K562 (cell line): ENCODE measurements around the gene CFD. TPM values are rescaled to one million over a fixed set of nuclear protein-coding genes. Genes with fewer than 3 reads are reported as not detected.

Experiments
- CHCHD3 ChIP-seq: fragments of 250-450 bp; sonication (Bioruptor Pico); IDR thresholded peaks from 2 replicates; pipeline ENCODE4 v2.1.2; 2022; ENCODE audit warnings: mild to moderate bottlenecking
- CREM ChIP-seq: IDR thresholded peaks from 2 replicates; pipeline ENCODE4 v1.6.1; 2014; ENCODE audit warnings: antibody characterized with exemption, low read depth
- EGR1 ChIP-seq: fragments of 450-650 bp; conservative IDR thresholded peaks from 2 replicates; pipeline ENCODE4 v1.6.1; 2017; ENCODE audit warnings: mild to moderate bottlenecking
- EHMT2 ChIP-seq: fragments of 450-650 bp; IDR thresholded peaks from 2 replicates; pipeline ENCODE4 v1.6.1; 2018; ENCODE audit warnings: antibody characterized with exemption
- FOXJ2 ChIP-seq: fragments of 200-800 bp; sonication (Bioruptor generic); IDR thresholded peaks from 2 replicates; pipeline ENCODE4 v1.6.1; 2016; ENCODE audit warnings: missing genetic modification characterization, missing compliant biosample characterization
- HDGF ChIP-seq: fragments of 450-650 bp; IDR thresholded peaks from 2 replicates; pipeline ENCODE4 v1.6.1; 2016
- HMGN3 ChIP-seq: IDR thresholded peaks from 2 replicates; pipeline ENCODE4 v1.6.1; 2011; ENCODE audit warnings: borderline replicate concordance, low read depth, mild to moderate bottlenecking, mixed read lengths, low read length; ENCODE audit not compliant: insufficient read length; ENCODE audit errors: extremely low read depth
- MAFG ChIP-seq: fragments of 450-650 bp; conservative IDR thresholded peaks from 2 replicates; pipeline ENCODE4 v1.6.1; 2016; ENCODE audit warnings: missing genetic modification characterization, missing compliant biosample characterization
- MEIS2 ChIP-seq: fragments of 450-650 bp; IDR thresholded peaks from 2 replicates; pipeline ENCODE4 v1.6.1; 2014; ENCODE audit warnings: mild to moderate bottlenecking; ENCODE audit not compliant: partially characterized antibody
- NUFIP1 ChIP-seq: fragments of 450-650 bp; IDR thresholded peaks from 2 replicates; pipeline ENCODE4 v1.6.1; 2018; ENCODE audit not compliant: partially characterized antibody
- POLR3A ChIP-seq: IDR thresholded peaks from 2 replicates; pipeline ENCODE4 v1.6.1; 2011; ENCODE audit warnings: borderline replicate concordance, mild to moderate bottlenecking, moderate library complexity; ENCODE audit not compliant: insufficient read length, insufficient read depth; ENCODE audit errors: extremely low read depth
- STAT5A ChIP-seq: IDR thresholded peaks from 2 replicates; pipeline ENCODE4 v1.6.1; 2012; ENCODE audit warnings: low read length, inconsistent platforms, borderline replicate concordance
- TAF1 ChIP-seq: IDR thresholded peaks from 2 replicates; pipeline ENCODE4 v1.6.1; 2011; ENCODE audit warnings: mild to moderate bottlenecking, low read length, moderate library complexity; ENCODE audit not compliant: insufficient read depth, control insufficient read depth, severe bottlenecking; ENCODE audit errors: extremely low read depth
- ZKSCAN3 ChIP-seq: fragments of 250-450 bp; sonication (Bioruptor Pico); IDR thresholded peaks from 2 replicates; pipeline ENCODE4 v1.4.0; 2020
- ZNF507 ChIP-seq: conservative IDR thresholded peaks from 2 replicates; pipeline ENCODE4 v1.6.1; 2017; ENCODE audit warnings: missing genetic modification characterization, missing compliant biosample characterization
- ZNF589 ChIP-seq: fragments of 200-800 bp; sonication (Bioruptor generic); IDR thresholded peaks from 2 replicates; pipeline ENCODE4 v1.6.1; 2016; ENCODE audit warnings: low read depth, missing genetic modification characterization, missing compliant biosample characterization
- polyA plus RNA-seq, 8 experiments: library from polyadenylated mRNA; depleted of rRNA in 4 of 8; stranded (reverse) in 5 of 8; unstranded in 3 of 8; fragments of >200 nt; fragmentation: Nextera tagmentation in 2 of 8; fragmentation: Illumina TruSeq in 1 of 8; extraction: Ambion mirVana in 2 of 8; extraction: Trizol in 1 of 8; gene quantifications; 2 replicates each; pipeline versions ENCODE4 v1.2.1 to v1.2.3, GENCODE V29; 2011 to 2014; ENCODE audit warnings: inconsistent platforms in 1 of 8, missing spikeins in 1 of 8
- total RNA-seq, 7 experiments: library from RNA; depleted of rRNA in 6 of 7; stranded (reverse); fragments of >200 nt in 6 of 7; fragmentation: Illumina TruSeq in 2 of 7; extraction: Trizol in 2 of 7; gene quantifications; 2 replicates each; pipeline versions ENCODE4 v1.2.1 to v1.2.3, GENCODE V29; 2011 to 2021; ENCODE audit warnings: low replicate concordance in 1 of 7
- TF ChIP-seq, protein P1 (sequence below): sonication (generic); formaldehyde crosslinking; IDR thresholded peaks from 2 replicates; pipeline ENCODE4 v1.8.1; 2023; ENCODE audit warnings: mild to moderate bottlenecking, missing genetic modification reagents
- TF ChIP-seq, protein P2 (sequence below): sonication (generic); formaldehyde crosslinking; IDR thresholded peaks from 2 replicates; pipeline ENCODE4 v1.5.0; 2020; ENCODE audit warnings: missing genetic modification reagents
- TF ChIP-seq, protein P3 (sequence below): fragments of 450-650 bp; formaldehyde crosslinking; conservative IDR thresholded peaks from 2 replicates; pipeline ENCODE4 v1.4.0; 2022; ENCODE audit warnings: mild to moderate bottlenecking, missing genetic modification characterization
- TF ChIP-seq, protein P4 (sequence below), 3 experiments: fragments of 200-800 bp in 1 of 3; sonication (Bioruptor generic) in 1 of 3; sonication (generic) in 1 of 3; formaldehyde crosslinking in 1 of 3; IDR thresholded peaks; 2 replicates each; pipeline versions ENCODE4 v1.6.1 to v1.8.0; 2016 to 2022; ENCODE audit warnings: mild to moderate bottlenecking in 2 of 3, missing compliant biosample characterization in 2 of 3, missing genetic modification characterization in 2 of 3, missing genetic modification reagents in 1 of 3
- TF ChIP-seq, protein P5 (sequence below): fragments of 250-450 bp; sonication (Bioruptor Pico); IDR thresholded peaks from 2 replicates; pipeline ENCODE4 v1.5.1; 2021; ENCODE audit warnings: mild to moderate bottlenecking

Gene CFD
- total and polyA plus RNA-seq, 9 of the 15 experiments (the other 6 are each of a cell fraction or from before 2014, with no cell fraction given), result 0.52 to 59.4 (median 7.6) TPM

DNA sequence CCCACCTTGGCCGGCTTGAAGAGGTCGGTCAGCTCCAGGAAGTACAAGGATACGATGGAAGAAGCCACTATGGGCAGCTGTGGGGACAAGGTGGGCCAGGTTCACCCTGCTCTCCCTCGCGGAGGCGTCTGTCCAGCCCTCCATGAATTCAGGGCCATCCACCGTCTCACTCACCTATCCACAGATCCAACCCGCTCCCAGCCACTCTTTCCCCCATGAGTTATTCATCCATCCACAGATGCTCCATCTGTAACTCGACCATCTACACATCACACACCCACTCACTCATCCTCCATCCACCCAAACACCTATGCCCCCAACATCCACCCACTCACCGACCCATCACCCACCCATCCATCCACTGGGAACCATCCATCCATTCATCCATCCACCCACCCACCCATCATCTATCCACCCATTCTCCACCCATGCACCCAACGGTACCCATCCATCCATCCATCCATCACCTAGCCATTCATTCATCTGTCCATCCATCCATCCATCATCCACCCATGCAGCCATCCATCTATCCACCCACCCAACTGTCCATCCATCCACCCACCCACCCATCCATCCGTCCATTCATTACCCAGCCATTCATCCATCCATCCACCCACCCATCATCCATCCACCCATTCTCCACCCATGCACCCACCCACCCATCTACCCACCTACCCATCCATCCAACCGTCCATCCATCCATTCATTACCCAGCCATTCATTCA lies 43.5 kb upstream of the CFD start (continued):
- TF ChIP-seq, protein P1, sequence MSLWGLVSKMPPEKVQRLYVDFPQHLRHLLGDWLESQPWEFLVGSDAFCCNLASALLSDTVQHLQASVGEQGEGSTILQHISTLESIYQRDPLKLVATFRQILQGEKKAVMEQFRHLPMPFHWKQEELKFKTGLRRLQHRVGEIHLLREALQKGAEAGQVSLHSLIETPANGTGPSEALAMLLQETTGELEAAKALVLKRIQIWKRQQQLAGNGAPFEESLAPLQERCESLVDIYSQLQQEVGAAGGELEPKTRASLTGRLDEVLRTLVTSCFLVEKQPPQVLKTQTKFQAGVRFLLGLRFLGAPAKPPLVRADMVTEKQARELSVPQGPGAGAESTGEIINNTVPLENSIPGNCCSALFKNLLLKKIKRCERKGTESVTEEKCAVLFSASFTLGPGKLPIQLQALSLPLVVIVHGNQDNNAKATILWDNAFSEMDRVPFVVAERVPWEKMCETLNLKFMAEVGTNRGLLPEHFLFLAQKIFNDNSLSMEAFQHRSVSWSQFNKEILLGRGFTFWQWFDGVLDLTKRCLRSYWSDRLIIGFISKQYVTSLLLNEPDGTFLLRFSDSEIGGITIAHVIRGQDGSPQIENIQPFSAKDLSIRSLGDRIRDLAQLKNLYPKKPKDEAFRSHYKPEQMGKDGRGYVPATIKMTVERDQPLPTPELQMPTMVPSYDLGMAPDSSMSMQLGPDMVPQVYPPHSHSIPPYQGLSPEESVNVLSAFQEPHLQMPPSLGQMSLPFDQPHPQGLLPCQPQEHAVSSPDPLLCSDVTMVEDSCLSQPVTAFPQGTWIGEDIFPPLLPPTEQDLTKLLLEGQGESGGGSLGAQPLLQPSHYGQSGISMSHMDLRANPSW, result no peak
- TF ChIP-seq, protein P2, sequence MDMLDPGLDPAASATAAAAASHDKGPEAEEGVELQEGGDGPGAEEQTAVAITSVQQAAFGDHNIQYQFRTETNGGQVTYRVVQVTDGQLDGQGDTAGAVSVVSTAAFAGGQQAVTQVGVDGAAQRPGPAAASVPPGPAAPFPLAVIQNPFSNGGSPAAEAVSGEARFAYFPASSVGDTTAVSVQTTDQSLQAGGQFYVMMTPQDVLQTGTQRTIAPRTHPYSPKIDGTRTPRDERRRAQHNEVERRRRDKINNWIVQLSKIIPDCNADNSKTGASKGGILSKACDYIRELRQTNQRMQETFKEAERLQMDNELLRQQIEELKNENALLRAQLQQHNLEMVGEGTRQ, result no peak
- TF ChIP-seq NUFIP1 (no peak), EGR1 (peak; percentile 73), EHMT2 (peak; percentile 43; the same call in 1 of the 2 replicates), MAFG (tag) (no peak), ZNF507 (no peak), FOXJ2 (no peak), STAT5A (peak; percentile 5; the same call in 1 of the 2 replicates), TAF1 (no peak), ZNF589 (CRISPR knock-in tag) (no peak), MEIS2 (no peak), HDGF (no peak), CHCHD3 (CRISPR knock-in tag) (no peak), ZKSCAN3 (CRISPR knock-in tag) (no peak), CREM (no peak), POLR3A (no peak), HMGN3 (no peak)
- TF ChIP-seq, protein P3, sequence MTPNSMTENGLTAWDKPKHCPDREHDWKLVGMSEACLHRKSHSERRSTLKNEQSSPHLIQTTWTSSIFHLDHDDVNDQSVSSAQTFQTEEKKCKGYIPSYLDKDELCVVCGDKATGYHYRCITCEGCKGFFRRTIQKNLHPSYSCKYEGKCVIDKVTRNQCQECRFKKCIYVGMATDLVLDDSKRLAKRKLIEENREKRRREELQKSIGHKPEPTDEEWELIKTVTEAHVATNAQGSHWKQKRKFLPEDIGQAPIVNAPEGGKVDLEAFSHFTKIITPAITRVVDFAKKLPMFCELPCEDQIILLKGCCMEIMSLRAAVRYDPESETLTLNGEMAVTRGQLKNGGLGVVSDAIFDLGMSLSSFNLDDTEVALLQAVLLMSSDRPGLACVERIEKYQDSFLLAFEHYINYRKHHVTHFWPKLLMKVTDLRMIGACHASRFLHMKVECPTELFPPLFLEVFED, result peak; percentile 81; the same call in 1 of the 2 replicates
- TF ChIP-seq, protein P4, sequence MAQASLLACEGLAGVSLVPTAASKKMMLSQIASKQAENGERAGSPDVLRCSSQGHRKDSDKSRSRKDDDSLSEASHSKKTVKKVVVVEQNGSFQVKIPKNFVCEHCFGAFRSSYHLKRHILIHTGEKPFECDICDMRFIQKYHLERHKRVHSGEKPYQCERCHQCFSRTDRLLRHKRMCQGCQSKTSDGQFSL (CRISPR knock-in tag; IDR thresholded peaks at IDR 0.05), result no peak
- TF ChIP-seq, protein P4 (tag; IDR thresholded peaks at IDR 0.05), result no peak
- TF ChIP-seq, protein P5, sequence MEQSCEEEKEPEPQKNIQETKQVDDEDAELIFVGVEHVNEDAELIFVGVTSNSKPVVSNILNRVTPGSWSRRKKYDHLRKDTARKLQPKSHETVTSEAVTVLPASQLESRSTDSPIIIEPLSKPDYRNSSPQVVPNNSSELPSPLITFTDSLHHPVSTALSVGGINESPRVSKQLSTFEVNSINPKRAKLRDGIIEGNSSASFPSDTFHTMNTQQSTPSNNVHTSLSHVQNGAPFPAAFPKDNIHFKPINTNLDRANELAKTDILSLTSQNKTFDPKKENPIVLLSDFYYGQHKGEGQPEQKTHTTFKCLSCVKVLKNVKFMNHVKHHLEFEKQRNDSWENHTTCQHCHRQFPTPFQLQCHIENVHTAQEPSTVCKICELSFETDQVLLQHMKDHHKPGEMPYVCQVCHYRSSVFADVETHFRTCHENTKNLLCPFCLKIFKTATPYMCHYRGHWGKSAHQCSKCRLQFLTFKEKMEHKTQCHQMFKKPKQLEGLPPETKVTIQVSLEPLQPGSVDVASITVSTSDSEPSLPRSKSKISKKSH (CRISPR knock-in tag), result no peak
